Ovary (tissue), 9 donors: ENCODE measurements around the gene PRUNE1. TPM values are rescaled to one million over a fixed set of nuclear protein-coding genes. Genes with fewer than 3 reads are reported as not detected.

Source experiments
- DNase-seq, 5 donors: peaks; one replicate each; pipeline ENCODE4 v3.0.0-alpha.2; 2019 to 2020
- H3K27ac ChIP-seq, 2 donors: fragments of 200-600 bp; one replicate each; pipeline versions ENCODE4 v1.5.1 to v1.8.0; 2019 to 2022
- H3K27me3 ChIP-seq: fragments of 200-600 bp; one replicate; pipeline ENCODE4 v1.8.0; 2022
- H3K36me3 ChIP-seq: fragments of 200-600 bp; sonication (generic); one replicate; pipeline ENCODE4 v1.5.1; 2019
- H3K4me1 ChIP-seq: one replicate; pipeline ENCODE4 v1.8.1; 2013; ENCODE audit warnings: mild to moderate bottlenecking, moderate library complexity; ENCODE audit not compliant: insufficient read depth
- H3K4me3 ChIP-seq: fragments of 200-600 bp; sonication (generic); one replicate; pipeline ENCODE4 v1.5.1; 2017
- H3K9me3 ChIP-seq, 2 donors: fragments of 200-600 bp in 1 of 2; sonication (generic) in 1 of 2; one replicate each; pipeline versions ENCODE4 v1.5.1 to v1.8.1; 2013 to 2019; ENCODE audit warnings: mild to moderate bottlenecking in 1 of 2, moderate library complexity in 1 of 2
- CTCF ChIP-seq, 3 donors: fragments of 450-650 bp in 2 of 3; fragments of 200-600 bp in 1 of 3; IDR thresholded peaks; one replicate each; pipeline versions ENCODE4 v1.5.1 to v1.8.0; 2016 to 2022; ENCODE audit warnings: antibody characterized with exemption in 3 of 3, mild to moderate bottlenecking in 1 of 3
- EP300 ChIP-seq: sonication (generic); formaldehyde crosslinking; IDR thresholded peaks from one replicate; pipeline ENCODE4 v1.6.1; 2017; ENCODE audit warnings: antibody characterized with exemption
- POLR2A ChIP-seq: fragments of 450-650 bp; IDR thresholded peaks from one replicate; pipeline ENCODE4 v1.6.1; 2017; ENCODE audit warnings: antibody characterized with exemption, mild to moderate bottlenecking, moderate library complexity
- WGBS, 3 donors: extraction: QIAGEN DNeasy Blood & Tissue Kit in 1 of 3; methylation state at CpG; one replicate each; pipeline versions ENCODE4 v1.1.5 to v1.1.7; 2013 to 2017; 5-methylcytosine and 5-hydroxymethylcytosine counted together
- intact Hi-C, 4 donors: fragments of 100-400 bp; cut with DNase I; formaldehyde crosslinking; loops; one replicate each; pipeline versions ENCODE4 v1.11.0 to v1.15.1; 2022 to 2023
- polyA plus RNA-seq, 2 donors: library from polyadenylated mRNA; stranded (reverse); fragments of 200-250 nt in 1 of 2; fragments of 350-450 nt in 1 of 2; fragmentation: Illumina TruSeq in 1 of 2; extraction: RNeasy Lipid Tissue Mini Kit (QIAGEN cat#74804) in 1 of 2; gene quantifications; one replicate each; pipeline ENCODE4 v1.2.3, GENCODE V29; 2013 to 2014
- total RNA-seq, 7 donors: library from RNA; depleted of rRNA in 2 of 7; stranded (reverse); fragments of >200 nt in 2 of 7; fragmentation: NEBNext Ultra II Directional in 3 of 7; extraction: Animal tissue kit (Norgen Biotek cat#: 25700) in 3 of 7; gene quantifications; one replicate each; pipeline versions ENCODE4 v1.1.0 to v1.2.4, GENCODE V29; 2016 to 2023
- donor health status: DM: no; HTN: no; CAD: no; lungs with moderate emphysema.
- donor health status: DM: no; HTN: no; CAD: no.
- donor health status: Bipolar disorder and iron deficiency.
- donor health status: DM: yes; HTN: yes; CAD: no.
- donor health status: DM: no; HTN: no; CAD: no.
- donor health status: DM: yes; HTN: yes; CAD: no.

Gene PRUNE1
- total and polyA plus RNA-seq, 9 donors, result 17.2 to 30.7 (median 22.9) TPM

GRCh38 chr1:151001602-151002001, 6.6 kb upstream of the PRUNE1 start:
- 68 to 80% (median 73%) methylated on average over 4 of the region's 4 CpGs for WGBS, 3 donors
- Histone ChIP-seq H3K4me1 (peaks cover 9% of the 10 kb centered on the region), H3K4me3 (no peak overlapping the region), H3K36me3 (no peaks in the 10 kb centered on the region), H3K9me3 (no peaks in the 10 kb centered on the region), H3K27ac (no peak overlapping the region), H3K27me3 (no peaks in the 10 kb centered on the region)
- no peak for TF ChIP-seq POLR2A
- no peak for TF ChIP-seq EP300
- no peak for TF ChIP-seq CTCF (IDR thresholded peaks at IDR 0.05)
- no peak for DNase-seq
- intact Hi-C loops, result no loop called here

GRCh38 chr1:151002051-151002450, 6.2 kb upstream of the PRUNE1 start:
- Histone ChIP-seq H3K27ac (no peak overlapping the region), H3K36me3 (no peaks in the 10 kb centered on the region), H3K4me1 (peaks cover 9% of the 10 kb centered on the region), H3K9me3 (no peaks in the 10 kb centered on the region), H3K27me3 (no peaks in the 10 kb centered on the region), H3K4me3 (no peak overlapping the region)
- WGBS, 3 donors, result 66 to 76% (median 72%) methylated on average over 3 of the region's 3 CpGs
- TF ChIP-seq EP300 (no peak), POLR2A (no peak), CTCF (IDR thresholded peaks at IDR 0.05) (no peak)
- intact Hi-C loops, result no loop called here
- DNase-seq, result no peak

GRCh38 chr1:151002611-151003010, 5.6 kb upstream of the PRUNE1 start:
- Histone ChIP-seq H3K4me1 (peaks cover 9% of the 10 kb centered on the region), H3K4me3 (no peak overlapping the region), H3K27ac (no peak overlapping the region), H3K9me3 (no peaks in the 10 kb centered on the region), H3K36me3 (no peaks in the 10 kb centered on the region), H3K27me3 (no peaks in the 10 kb centered on the region)
- no peak for DNase-seq
- 28 to 41% (median 34%) methylated on average over 2 of the region's 2 CpGs for WGBS, 3 donors
- intact Hi-C loops, result no loop called here
- no peak for TF ChIP-seq CTCF (IDR thresholded peaks at IDR 0.05)
- TF ChIP-seq POLR2A, result no peak
- no peak for TF ChIP-seq EP300

- H3K27ac ChIP-seq, result no peak overlapping the region
- H3K4me1 ChIP-seq, result peaks cover 9% of the 10 kb centered on the region
- no peaks in the 10 kb centered on the region for H3K9me3 ChIP-seq
- TF ChIP-seq EP300 (no peak), POLR2A (no peak), CTCF (IDR thresholded peaks at IDR 0.05) (no peak)
- H3K36me3 ChIP-seq, result no peaks in the 10 kb centered on the region
- DNase-seq, result no peak
- H3K4me3 ChIP-seq, result no peak overlapping the region
- H3K27me3 ChIP-seq, result no peaks in the 10 kb centered on the region
- intact Hi-C loops, result no loop called here
Observed at GRCh38 chr1:151003180-151003579, 5.1 kb upstream of the PRUNE1 start.
